Psoas muscle (tissue), 8 donors: ENCODE measurements around the gene UBE3C. TPM values are rescaled to one million over a fixed set of nuclear protein-coding genes. Genes with fewer than 3 reads are reported as not detected.
"Not testable (repeated sequence)": the region's sequence is repeated elsewhere in the genome, so short reads cannot be mapped to it uniquely, and the experiment has no call there.

Source experiments
- ATAC-seq, 4 donors: fragments of 200-7000 bp; cut with Tn5 transposase; one replicate each; pipeline ENCODE4 v1.9.1; 2020; ENCODE audit warnings: moderate library complexity in 3 of 4, mild to moderate bottlenecking in 2 of 4
- DNase-seq, 2 donors: peaks; one replicate each; pipeline ENCODE4 v3.0.0-alpha.2; 2020
- H3K27ac ChIP-seq: fragments of 200-600 bp; one replicate; pipeline ENCODE4 v1.8.0; 2022
- H3K27me3 ChIP-seq, 3 donors: fragments of 200-600 bp in 1 of 3; one replicate each; pipeline versions ENCODE4 v1.6.1 to v1.8.0; 2013 to 2022; ENCODE audit warnings: low read length in 2 of 3, mild to moderate bottlenecking in 2 of 3, moderate library complexity in 1 of 3; ENCODE audit not compliant: insufficient read depth in 3 of 3
- H3K36me3 ChIP-seq, 2 donors: fragments of 200-600 bp in 1 of 2; one replicate each; pipeline versions ENCODE4 v1.6.1 to v1.8.0; 2013 to 2022; ENCODE audit warnings: low read depth in 1 of 2, mild to moderate bottlenecking in 1 of 2, moderate library complexity in 1 of 2; ENCODE audit not compliant: insufficient read depth in 1 of 2
- H3K4me1 ChIP-seq: fragments of 200-600 bp; one replicate; pipeline ENCODE4 v1.8.0; 2022
- H3K4me3 ChIP-seq: fragments of 200-600 bp; one replicate; pipeline ENCODE4 v1.8.0; 2022; ENCODE audit warnings: mild to moderate bottlenecking
- H3K9me3 ChIP-seq: fragments of 200-600 bp; one replicate; pipeline ENCODE4 v1.8.0; 2022
- WGBS, 3 donors: extraction: QIAGEN DNeasy Blood & Tissue Kit; methylation state at CpG; one replicate each; pipeline versions ENCODE4 v1.1.6 to v1.1.7; 2013; 5-methylcytosine and 5-hydroxymethylcytosine counted together
- intact Hi-C, 2 donors: fragments of 100-400 bp; cut with DNase I; formaldehyde crosslinking; loops; one replicate each; pipeline versions ENCODE4 v1.11.0 to v1.14.2; 2022
- polyA plus RNA-seq, 3 donors: library from polyadenylated mRNA; stranded (reverse); fragments of 200-250 nt; gene quantifications; one replicate each; pipeline ENCODE4 v1.2.3, GENCODE V29; 2013
- total RNA-seq, 4 donors: library from RNA; stranded (reverse); fragmentation: NEBNext Ultra II Directional in 2 of 4; extraction: Animal tissue kit (Norgen Biotek cat#: 25700) in 2 of 4; gene quantifications; one replicate each; pipeline versions ENCODE4 v1.2.1 to v1.2.4, GENCODE V29; 2021 to 2023
- TF ChIP-seq, protein P1 (sequence below): fragments of 200-600 bp; IDR thresholded peaks from one replicate; pipeline ENCODE4 v1.8.0; 2022; ENCODE audit warnings: antibody characterized with exemption
- donor health status: healthy with polysubstance abuse.
- donor health status: DM: no; HTN: no; CAD: no; lungs with moderate emphysema.
- donor health status: Bipolar disorder and iron deficiency.
- donor health status: healthy.
- donor health status: DM: yes; HTN: yes; CAD: no.
- donor health status: DM: no; HTN: no; CAD: no.
- donor health status: DM: no; HTN: no; CAD: no.
- donor health status: DM: yes; HTN: yes; CAD: no.

Gene UBE3C
- total and polyA plus RNA-seq, 7 donors = 31.9 to 94.2 (median 60.2) TPM

DNA sequence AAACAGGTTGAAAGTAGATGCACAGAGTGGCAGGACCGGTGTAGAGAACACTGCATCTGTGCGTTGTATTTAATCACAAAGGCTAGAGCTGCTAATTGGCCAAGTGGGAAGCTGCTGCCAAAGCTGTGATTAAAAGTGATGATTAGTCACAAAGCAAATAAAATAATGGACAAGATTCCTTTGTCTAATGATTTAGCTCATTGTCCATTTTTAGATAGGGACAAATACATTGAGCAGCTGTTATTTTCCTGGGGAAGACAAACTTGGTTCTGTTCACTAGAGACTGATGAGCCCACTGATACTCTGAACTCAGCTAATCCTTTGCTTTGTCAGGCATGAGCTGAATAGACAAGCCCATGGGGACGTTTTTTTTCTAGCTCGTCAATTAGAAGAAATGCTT, 19.7 kb downstream of the UBE3C start:
- intact Hi-C loops = no loop called here
- Histone ChIP-seq H3K27me3 (no peaks in the 10 kb centered on the region), H3K27ac (peak overlapping the region; percentile 75), H3K4me1 (peaks cover 27% of the 10 kb centered on the region), H3K36me3 (no peaks in the 10 kb centered on the region), H3K4me3 (no peak overlapping the region), H3K9me3 (no peaks in the 10 kb centered on the region)
- 17 to 35% (median 26%) methylated on average over 4 of the region's 4 CpGs for WGBS, 3 donors
- TF ChIP-seq, protein P1, sequence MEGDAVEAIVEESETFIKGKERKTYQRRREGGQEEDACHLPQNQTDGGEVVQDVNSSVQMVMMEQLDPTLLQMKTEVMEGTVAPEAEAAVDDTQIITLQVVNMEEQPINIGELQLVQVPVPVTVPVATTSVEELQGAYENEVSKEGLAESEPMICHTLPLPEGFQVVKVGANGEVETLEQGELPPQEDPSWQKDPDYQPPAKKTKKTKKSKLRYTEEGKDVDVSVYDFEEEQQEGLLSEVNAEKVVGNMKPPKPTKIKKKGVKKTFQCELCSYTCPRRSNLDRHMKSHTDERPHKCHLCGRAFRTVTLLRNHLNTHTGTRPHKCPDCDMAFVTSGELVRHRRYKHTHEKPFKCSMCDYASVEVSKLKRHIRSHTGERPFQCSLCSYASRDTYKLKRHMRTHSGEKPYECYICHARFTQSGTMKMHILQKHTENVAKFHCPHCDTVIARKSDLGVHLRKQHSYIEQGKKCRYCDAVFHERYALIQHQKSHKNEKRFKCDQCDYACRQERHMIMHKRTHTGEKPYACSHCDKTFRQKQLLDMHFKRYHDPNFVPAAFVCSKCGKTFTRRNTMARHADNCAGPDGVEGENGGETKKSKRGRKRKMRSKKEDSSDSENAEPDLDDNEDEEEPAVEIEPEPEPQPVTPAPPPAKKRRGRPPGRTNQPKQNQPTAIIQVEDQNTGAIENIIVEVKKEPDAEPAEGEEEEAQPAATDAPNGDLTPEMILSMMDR = no peak
- DNase-seq (no peak), ATAC-seq (peak in 3 of 4 donors; percentile 52 to 67 (median 54))

DNA sequence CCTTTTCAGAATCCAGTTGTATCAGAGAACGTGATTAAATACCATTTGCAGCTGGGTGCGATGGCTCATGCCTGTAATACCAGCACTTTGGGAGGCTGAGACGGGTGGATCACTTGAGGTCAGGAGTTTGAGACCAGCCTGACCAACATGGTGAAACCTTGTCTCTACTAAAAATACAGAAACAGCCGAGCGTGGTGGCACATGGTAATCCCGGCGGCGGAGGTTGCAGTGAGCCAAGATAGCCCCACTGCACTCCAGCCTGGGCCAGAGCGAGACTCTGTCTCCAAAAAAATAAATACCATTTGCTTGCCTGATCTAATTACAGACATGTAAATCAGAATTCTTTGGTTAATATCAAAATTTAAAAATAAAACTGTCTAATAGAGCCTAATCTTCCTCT, 20.8 kb downstream of the UBE3C start:
- H3K36me3 ChIP-seq, intact Hi-C loops, H3K9me3 ChIP-seq, H3K27me3 ChIP-seq, DNase-seq: not testable (repeated sequence)
- Histone ChIP-seq H3K4me1 (peaks cover 26% of the 10 kb centered on the region), H3K4me3 (peak overlapping the region; percentile 36), H3K27ac (peak overlapping the region; percentile 75)
- 28 to 56% (median 35%) methylated on average over 9 of the region's 9 CpGs for WGBS, 3 donors
- peak; percentile 66 to 81 (median 75) for ATAC-seq

DNA sequence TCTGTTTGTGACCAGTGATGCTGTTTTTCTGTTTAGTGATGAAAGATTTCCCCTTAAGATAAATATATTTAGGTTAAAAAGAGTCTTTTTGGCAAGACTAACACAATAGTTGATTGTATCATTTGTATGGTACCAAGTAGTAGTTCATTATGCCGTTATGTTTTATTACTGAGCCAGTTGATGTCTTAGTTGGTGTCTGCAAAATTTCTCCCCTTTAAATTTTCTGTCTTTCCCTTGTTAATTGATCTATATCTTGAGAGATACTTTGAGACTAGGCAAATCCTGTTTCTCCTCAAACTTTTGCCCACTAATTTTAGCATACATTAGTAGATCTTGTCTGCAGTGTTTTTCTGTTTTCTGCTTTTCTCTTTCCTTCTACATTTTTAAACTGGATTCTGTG, 21.7 kb downstream of the UBE3C start:
- Histone ChIP-seq H3K4me1 (peaks cover 17% of the 10 kb centered on the region), H3K9me3 (peaks cover 2% of the 10 kb centered on the region), H3K36me3 (peaks cover 0 to 12% of the 10 kb centered on the region in 2 donors), H3K27ac (peak overlapping the region; percentile 75), H3K4me3 (no peak overlapping the region), H3K27me3 (no peaks in the 10 kb centered on the region)
- TF ChIP-seq, protein P1 = no peak
- intact Hi-C loops = no loop called here
- DNase-seq (no peak), ATAC-seq (no peak)
- WGBS, 3 donors = 32 to 66% (median 45%) methylated on average over 1 of the region's 1 CpG

DNA sequence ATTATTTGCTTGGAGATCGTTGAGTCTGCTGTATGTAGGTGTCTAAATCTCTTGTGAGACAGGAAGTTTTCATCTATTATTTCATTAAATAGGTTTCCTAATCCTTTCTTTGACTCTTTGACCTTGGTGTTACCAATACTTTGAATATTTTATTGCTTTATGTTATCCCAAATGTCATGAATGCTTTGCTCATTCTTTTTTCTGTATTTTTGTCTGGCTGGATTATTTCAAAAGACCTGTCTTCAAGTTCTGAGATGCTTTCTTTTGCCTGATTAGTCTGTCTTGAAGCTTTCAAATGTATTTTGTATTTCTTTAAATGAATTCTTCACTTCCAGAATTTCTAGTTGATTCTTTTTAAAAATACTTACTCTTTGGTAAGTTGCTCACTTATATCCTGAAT, 27.3 kb downstream of the UBE3C start:
- intact Hi-C loops = no loop called here
- Histone ChIP-seq H3K36me3 (peaks cover 2 to 49% of the 10 kb centered on the region in 2 donors), H3K9me3 (peaks cover 8% of the 10 kb centered on the region), H3K4me3 (no peak overlapping the region), H3K27ac (no peak overlapping the region), H3K27me3 (no peaks in the 10 kb centered on the region), H3K4me1 (no peaks in the 10 kb centered on the region)
- 92 to 96% (median 96%) methylated on average over 1 of the region's 1 CpG for WGBS, 3 donors
- ATAC-seq = no peak
- TF ChIP-seq, protein P1 = no peak
- DNase-seq = no peak

DNA sequence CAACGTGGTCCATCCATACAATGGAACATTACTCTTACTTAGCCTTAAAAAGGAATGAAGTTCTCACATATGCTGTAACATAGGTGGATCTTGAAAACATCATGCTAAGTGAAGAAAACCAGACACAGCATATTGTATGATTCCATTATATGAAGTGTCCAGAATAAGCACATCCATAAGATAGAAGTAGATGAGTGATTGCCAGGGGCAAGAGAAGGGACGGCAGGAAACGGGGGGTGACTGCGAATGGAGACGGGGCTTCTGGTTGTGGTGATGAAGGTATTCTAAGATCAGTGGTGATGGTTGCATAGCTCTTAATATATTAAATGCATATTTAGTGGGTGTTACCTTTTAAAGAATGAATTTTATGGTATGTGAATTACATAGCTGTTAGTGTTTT, 29.8 kb downstream of the UBE3C start:
- no peak overlapping the region for H3K27ac ChIP-seq
- ATAC-seq (no peak), DNase-seq (no peak)
- TF ChIP-seq, protein P1 = no peak
- H3K9me3 ChIP-seq = peaks cover 8% of the 10 kb centered on the region
- H3K27me3 ChIP-seq = no peaks in the 10 kb centered on the region
- H3K36me3 ChIP-seq = peaks cover 4 to 70% of the 10 kb centered on the region in 2 donors
- WGBS, 3 donors = 96 to 98% (median 96%) methylated on average over 5 of the region's 5 CpGs
- H3K4me3 ChIP-seq = no peak overlapping the region
- intact Hi-C loops = no loop called here
- no peaks in the 10 kb centered on the region for H3K4me1 ChIP-seq
